ENCODE data around the gene PLD3. TPM values are rescaled to one million over a fixed set of nuclear protein-coding genes. Genes with fewer than 3 reads are reported as not detected.

The PLD3 gene
- total and polyA plus RNA-seq, 2 donors (not counting 1 experiment from before 2014, with no cell fraction given): 208 to 230 TPM

DNA sequence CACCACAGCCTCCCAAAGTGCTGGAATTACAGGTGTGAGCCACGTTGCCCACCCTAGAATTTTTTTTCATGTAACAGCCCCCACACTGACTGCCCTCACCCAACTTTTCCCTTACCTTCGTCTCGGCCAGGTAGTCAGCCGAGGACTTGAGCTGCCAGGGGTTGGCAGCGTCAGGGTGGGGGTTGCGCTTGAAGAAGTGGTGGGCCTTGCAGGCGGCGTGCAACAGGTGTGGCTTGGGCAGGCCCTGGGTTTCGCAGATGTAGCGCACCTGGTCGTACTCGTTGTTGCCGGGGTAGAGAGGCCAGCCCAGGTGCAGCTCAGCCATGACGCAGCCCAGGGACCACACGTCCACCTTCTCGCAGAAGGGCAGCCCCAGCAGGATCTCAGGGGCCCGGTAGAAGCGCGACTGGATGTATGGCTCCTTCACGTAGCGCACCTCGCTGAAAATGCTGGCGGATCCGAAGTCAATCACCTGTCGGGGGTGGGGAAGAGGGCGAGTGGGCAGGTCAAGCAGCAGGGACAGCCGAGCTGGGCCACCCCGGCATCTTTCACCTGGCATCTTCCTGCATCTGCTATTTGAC is 35.3 kb downstream of the PLD3 start:
- no peak for DNase-seq (ENCODE audit: low read depth in 2 of 2)

DNA sequence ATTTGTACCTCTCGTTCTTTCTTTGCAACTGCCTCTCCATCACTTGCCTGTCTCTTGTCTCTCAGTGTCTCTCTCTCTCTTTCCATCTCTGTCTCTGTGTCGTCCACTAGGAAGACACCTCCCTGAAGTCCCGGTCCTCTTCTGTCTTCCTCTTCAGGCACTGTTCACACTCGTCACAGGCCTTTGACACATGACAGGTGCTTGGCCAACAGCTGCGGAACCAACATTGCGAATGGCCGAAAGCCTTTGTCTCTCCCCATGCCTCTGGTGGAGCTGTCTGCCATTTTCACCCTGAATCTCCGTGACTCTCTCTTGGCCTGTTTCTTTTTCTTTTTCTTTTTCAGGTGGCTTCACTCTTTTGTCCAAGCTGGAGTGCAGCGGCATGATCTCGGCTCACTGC is 38.7 kb downstream of the PLD3 start:
- Histone ChIP-seq H2AFZ (ENCODE audit: low read length) (no peak overlapping the region), H4K20me1 (ENCODE audit: control insufficient read depth, extremely low read depth, insufficient read depth, low read length) (no peaks in the 10 kb centered on the region), H3K4me2 (ENCODE audit: extremely low read depth, insufficient read depth, low read length) (no peak overlapping the region), H3K36me3 (ENCODE audit: control insufficient read depth, insufficient read depth, low read length) (no peaks in the 10 kb centered on the region), H3K4me1 (ENCODE audit: control insufficient read depth, extremely low read depth, insufficient read depth, low read length) (no peaks in the 10 kb centered on the region), H3K4me3 (replicated peaks in 1 of 4; ENCODE audit: control extremely low read depth in 1 of 4, insufficient read depth in 1 of 4, low read depth in 3 of 4, low read length in 4 of 4) (no peak overlapping the region), H3K9ac (ENCODE audit: insufficient read depth, low read length) (no peak overlapping the region), H3K79me2 (ENCODE audit: control insufficient read depth, insufficient read depth, low read length) (no peaks in the 10 kb centered on the region), H3K27ac (ENCODE audit: insufficient read depth, low read length) (no peak overlapping the region), H3K9me3 (ENCODE audit: control insufficient read depth, insufficient read depth, low read depth, low read length) (no peaks in the 10 kb centered on the region), H3K27me3 (ENCODE audit: control insufficient read depth, insufficient read depth, low read length) (no peaks in the 10 kb centered on the region)
- DNase-seq (ENCODE audit: low read depth in 2 of 2): no peak
- TF ChIP-seq EZH2 (IDR thresholded peaks at IDR 0.05; ENCODE audit: low read length, missing control alignments): no peak
- TF ChIP-seq, protein P1, sequence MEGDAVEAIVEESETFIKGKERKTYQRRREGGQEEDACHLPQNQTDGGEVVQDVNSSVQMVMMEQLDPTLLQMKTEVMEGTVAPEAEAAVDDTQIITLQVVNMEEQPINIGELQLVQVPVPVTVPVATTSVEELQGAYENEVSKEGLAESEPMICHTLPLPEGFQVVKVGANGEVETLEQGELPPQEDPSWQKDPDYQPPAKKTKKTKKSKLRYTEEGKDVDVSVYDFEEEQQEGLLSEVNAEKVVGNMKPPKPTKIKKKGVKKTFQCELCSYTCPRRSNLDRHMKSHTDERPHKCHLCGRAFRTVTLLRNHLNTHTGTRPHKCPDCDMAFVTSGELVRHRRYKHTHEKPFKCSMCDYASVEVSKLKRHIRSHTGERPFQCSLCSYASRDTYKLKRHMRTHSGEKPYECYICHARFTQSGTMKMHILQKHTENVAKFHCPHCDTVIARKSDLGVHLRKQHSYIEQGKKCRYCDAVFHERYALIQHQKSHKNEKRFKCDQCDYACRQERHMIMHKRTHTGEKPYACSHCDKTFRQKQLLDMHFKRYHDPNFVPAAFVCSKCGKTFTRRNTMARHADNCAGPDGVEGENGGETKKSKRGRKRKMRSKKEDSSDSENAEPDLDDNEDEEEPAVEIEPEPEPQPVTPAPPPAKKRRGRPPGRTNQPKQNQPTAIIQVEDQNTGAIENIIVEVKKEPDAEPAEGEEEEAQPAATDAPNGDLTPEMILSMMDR (conservative IDR thresholded peaks at IDR 0.05 in 1 of 2, IDR thresholded peaks at IDR 0.05 in 1 of 2; ENCODE audit: low read depth in 1 of 2, low read length in 2 of 2): no peak

More for the DNA sequence above, 35.3 kb downstream of the PLD3 start:
- Histone ChIP-seq H3K36me3 (ENCODE audit: control insufficient read depth, insufficient read depth, low read length) (no peaks in the 10 kb centered on the region), H3K9ac (ENCODE audit: insufficient read depth, low read length) (no peak overlapping the region), H3K79me2 (ENCODE audit: control insufficient read depth, insufficient read depth, low read length) (no peaks in the 10 kb centered on the region), H4K20me1 (ENCODE audit: control insufficient read depth, extremely low read depth, insufficient read depth, low read length) (no peaks in the 10 kb centered on the region), H2AFZ (ENCODE audit: low read length) (no peak overlapping the region), H3K9me3 (ENCODE audit: control insufficient read depth, insufficient read depth, low read depth, low read length) (no peaks in the 10 kb centered on the region), H3K4me3 (replicated peaks in 1 of 4; ENCODE audit: control extremely low read depth in 1 of 4, insufficient read depth in 1 of 4, low read depth in 3 of 4, low read length in 4 of 4) (no peak overlapping the region), H3K4me1 (ENCODE audit: control insufficient read depth, extremely low read depth, insufficient read depth, low read length) (no peaks in the 10 kb centered on the region), H3K4me2 (ENCODE audit: extremely low read depth, insufficient read depth, low read length) (no peak overlapping the region), H3K27ac (ENCODE audit: insufficient read depth, low read length) (no peak overlapping the region), H3K27me3 (ENCODE audit: control insufficient read depth, insufficient read depth, low read length) (no peaks in the 10 kb centered on the region)
- TF ChIP-seq EZH2 (IDR thresholded peaks at IDR 0.05; ENCODE audit: low read length, missing control alignments): no peak
- TF ChIP-seq, protein P1 (conservative IDR thresholded peaks at IDR 0.05 in 1 of 2, IDR thresholded peaks at IDR 0.05 in 1 of 2; ENCODE audit: low read depth in 1 of 2, low read length in 2 of 2): no peak

DNA sequence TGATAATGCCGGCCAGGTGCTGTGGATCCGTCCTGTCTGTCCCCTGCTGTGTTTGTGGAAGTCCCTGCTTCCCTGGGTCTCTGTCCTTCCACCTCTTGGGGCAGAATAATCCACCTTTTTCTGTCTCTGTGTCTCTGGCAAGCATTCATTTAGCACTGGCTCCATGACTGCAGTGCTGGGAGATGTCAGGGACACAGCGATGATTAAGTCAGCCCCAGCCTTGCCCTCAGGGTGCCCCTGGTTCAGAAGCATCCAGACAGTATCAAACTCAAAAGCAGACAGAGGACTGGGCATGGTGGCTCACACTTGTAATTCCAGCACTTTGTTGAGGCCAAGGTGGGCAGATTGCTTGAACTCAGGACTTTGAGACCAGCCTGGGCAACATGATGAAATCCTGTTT is 40.0 kb downstream of the PLD3 start:
- no peaks in the 10 kb centered on the region for H3K4me1 ChIP-seq (ENCODE audit: control insufficient read depth, extremely low read depth, insufficient read depth, low read length)
- no peak overlapping the region for H3K27ac ChIP-seq (ENCODE audit: insufficient read depth, low read length)
- no peak overlapping the region for H3K4me2 ChIP-seq (ENCODE audit: extremely low read depth, insufficient read depth, low read length)
- H3K27me3 ChIP-seq (ENCODE audit: control insufficient read depth, insufficient read depth, low read length): no peaks in the 10 kb centered on the region
- H4K20me1 ChIP-seq (ENCODE audit: control insufficient read depth, extremely low read depth, insufficient read depth, low read length): no peaks in the 10 kb centered on the region
- no peak overlapping the region for H3K4me3 ChIP-seq (replicated peaks in 1 of 4; ENCODE audit: control extremely low read depth in 1 of 4, insufficient read depth in 1 of 4, low read depth in 3 of 4, low read length in 4 of 4)
- H3K9ac ChIP-seq (ENCODE audit: insufficient read depth, low read length): no peak overlapping the region
- no peaks in the 10 kb centered on the region for H3K79me2 ChIP-seq (ENCODE audit: control insufficient read depth, insufficient read depth, low read length)
- TF ChIP-seq, protein P1 (conservative IDR thresholded peaks at IDR 0.05 in 1 of 2, IDR thresholded peaks at IDR 0.05 in 1 of 2; ENCODE audit: low read depth in 1 of 2, low read length in 2 of 2): no peak
- no peak for TF ChIP-seq EZH2 (IDR thresholded peaks at IDR 0.05; ENCODE audit: low read length, missing control alignments)
- no peak for DNase-seq (ENCODE audit: low read depth in 2 of 2)
- H2AFZ ChIP-seq (ENCODE audit: low read length): no peak overlapping the region
- H3K9me3 ChIP-seq (ENCODE audit: control insufficient read depth, insufficient read depth, low read depth, low read length): no peaks in the 10 kb centered on the region
- no peaks in the 10 kb centered on the region for H3K36me3 ChIP-seq (ENCODE audit: control insufficient read depth, insufficient read depth, low read length)

Data from fibroblast of lung (primary cell).